HG02970 (cell line): ENCODE results near the gene IGF2R.
"Not testable (repeated sequence)": the region's sequence is repeated elsewhere in the genome, so short reads cannot be mapped to it uniquely, and the experiment has no call there.

ENCODE experiments used
- ATAC-seq: cut with Tn5 transposase; IDR thresholded peaks from one replicate; pipeline ENCODE4 v1.9.1; 2021; ENCODE audit warnings: mild to moderate bottlenecking, moderate library complexity, moderate number of reproducible peaks; ENCODE audit not compliant: unreplicated experiment, low FRiP score

Gene IGF2R

DNA sequence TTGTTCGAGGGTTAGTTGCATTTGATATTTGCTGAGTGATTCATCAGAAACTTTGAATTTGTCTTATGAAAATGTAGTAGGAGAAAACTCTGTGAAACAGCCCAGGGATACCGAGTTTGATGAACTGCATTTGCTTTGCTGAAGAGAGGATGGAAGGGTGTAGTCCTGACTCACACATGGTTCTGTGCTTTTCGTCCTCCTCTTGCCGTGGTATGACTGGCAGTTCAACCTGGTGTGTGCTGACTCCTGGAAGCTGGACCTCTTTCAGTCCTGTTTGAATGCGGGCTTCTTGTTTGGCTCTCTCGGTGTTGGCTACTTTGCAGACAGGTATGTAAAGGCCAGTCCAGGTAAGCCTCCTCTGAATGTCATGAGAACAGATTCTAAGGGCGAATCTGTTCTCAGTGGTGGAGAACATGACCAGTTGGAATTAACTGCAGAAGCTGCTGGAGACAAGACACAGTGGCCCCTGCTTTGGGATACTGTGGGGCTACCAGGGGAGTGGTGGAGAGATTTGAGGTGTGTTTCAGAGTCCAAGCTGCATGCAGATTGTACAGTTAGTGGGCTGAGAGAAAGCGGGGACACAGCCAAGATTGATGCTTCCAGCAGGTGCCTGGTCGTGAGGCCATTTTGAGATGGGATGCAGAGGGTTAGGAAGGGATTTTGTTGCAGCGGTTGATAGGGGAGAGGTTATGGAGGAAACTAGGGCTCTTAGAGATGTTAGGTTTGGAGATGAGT, 161.2 kb downstream of the IGF2R start:
- ATAC-seq: no peak

DNA sequence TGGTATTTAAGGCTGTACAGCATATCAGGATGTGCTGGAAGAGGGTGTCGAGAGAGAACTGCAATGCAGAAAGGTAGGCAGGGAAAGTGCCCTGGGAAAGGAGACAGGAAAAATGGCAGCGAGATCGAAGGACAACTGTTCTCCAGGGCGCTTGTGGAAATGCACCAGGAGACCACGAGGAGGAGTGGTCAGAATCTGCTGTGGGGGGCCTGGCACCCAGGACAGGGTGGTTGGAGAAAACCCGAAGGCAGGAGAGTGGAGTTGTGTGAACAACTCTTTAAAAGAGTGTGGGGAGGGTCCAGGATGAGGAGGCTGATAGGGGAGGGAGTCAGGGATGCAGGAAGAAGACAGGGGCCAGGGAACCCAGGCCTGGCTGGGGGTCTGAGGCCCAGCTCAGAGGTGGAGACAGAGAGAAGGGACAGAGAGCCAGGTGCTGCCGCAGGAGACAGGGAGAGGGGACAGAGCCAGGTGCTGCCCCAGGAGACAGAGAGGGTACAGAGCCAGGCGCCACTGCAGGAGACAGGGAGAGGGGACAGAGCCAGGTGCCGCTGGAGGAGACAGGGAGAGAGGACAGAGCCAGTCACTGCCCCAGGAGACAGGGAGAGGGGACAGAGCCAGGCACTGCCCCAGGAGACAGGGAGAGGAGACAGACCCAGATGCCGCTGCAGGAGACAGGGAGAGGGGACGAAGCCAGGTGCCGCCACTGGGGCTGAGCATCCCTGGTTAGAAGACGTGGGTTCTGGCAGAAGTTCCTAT, 162.0 kb downstream of the IGF2R start:
- ATAC-seq: no peak

DNA sequence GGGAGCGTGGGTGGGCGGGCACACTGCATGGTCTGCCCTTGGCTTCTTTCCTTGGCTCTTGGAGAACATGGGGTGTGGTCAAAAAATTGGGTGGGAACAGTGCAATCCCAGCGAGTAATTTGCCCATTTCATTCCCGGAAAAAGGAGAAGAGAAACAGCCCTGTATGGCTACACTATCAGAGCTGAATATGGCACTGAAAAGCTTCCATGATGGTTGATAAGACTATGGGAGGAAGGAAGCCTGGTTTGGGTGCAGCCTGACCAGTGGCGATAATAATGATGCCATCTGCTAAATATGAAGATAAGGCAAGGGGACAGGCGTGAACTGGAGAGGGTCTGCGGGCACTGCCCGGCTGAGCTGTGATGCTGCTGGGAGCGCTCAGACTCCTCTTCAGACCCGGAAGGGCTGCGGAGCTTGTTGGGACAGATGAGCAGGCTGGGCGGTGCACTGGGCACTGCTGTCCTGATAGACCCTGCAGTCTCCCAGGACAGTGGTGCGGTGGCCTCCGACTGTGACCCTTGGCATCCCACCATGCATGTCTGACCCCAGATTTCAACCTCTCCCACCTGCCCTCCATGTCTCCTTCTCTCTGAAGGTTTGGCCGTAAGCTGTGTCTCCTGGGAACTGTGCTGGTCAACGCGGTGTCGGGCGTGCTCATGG, 162.9 kb downstream of the IGF2R start:
- no peak for ATAC-seq

DNA sequence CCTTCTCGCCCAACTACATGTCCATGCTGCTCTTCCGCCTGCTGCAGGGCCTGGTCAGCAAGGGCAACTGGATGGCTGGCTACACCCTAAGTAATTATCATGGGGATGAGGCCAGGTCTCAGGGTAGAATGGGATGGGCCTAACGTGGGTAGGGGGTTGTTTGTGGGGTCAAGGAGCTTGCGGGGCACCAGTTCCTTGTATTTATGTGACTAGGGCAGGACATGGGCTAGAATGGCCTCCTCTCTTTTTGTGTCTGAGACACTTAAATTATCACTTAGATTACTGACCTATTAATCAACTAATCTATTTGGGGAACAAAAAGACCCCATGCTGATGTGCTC, 163.4 kb downstream of the IGF2R start:
- no peak for ATAC-seq

DNA sequence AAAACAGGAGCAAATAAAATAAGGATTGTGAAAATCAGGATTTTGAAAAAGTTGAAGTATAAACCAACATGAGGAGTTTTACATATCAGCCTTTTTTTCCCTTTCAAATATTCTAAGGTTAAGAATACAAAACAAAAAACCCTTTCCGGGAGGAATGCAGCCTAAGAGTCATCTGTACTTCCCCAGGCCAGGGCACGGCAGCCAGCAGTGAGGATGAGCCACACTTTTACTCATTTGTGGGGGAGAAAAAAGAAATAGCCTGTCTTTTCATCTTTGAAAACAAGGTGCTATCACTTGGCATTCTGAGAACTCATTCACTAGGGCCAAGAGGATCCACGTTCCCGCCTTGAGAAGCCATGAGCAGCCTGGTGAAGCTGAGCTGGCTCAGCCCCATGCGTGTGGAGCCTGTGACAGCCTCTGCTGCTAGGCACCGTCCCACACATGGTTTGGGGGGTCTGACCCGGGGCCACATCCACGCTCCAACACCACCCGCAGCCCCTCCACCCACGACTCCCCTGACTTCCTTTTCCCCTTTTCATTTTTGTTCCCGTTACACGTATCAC, 164.0 kb downstream of the IGF2R start:
- ATAC-seq: no peak

DNA sequence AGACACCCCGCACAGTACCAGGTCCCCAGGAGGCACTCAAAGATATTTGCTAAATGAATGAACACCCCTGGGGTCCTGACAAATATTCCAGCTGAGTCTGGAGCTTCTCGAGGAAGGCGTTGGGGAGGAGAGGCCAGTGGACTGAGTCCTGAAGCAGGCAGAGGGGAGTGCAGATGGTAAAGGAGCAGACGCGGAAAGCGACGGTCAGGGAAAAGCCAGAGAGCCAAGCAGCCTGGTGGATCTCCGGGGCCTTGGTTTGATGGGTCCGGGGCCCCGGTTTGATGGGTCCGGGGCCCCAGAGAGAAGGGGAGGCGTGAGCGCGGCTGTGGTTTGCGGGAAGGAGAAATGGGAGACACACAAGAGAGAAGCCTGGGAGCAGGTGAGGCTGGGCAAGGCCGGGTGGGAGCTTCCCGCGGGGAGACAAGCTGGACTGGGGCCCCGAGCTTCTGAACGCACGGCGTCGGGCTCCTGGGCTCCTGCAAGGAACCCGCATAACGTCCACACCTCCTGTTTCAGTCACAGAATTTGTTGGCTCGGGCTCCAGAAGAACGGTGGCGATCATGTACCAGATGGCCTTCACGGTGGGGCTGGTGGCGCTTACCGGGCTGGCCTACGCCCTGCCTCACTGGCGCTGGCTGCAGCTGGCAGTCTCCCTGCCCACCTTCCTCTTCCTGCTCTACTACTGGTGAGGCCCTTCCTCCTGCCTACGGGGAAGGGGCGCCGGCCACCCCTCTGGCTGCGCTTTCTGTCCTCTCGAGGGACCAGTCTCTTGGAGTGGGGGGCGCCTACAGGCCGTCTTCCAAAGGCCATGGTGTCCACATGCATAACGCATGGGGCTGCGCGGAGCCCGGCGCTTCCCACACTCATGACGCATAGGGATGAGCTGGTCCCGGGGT, 164.8 kb downstream of the IGF2R start:
- ATAC-seq: no peak

DNA sequence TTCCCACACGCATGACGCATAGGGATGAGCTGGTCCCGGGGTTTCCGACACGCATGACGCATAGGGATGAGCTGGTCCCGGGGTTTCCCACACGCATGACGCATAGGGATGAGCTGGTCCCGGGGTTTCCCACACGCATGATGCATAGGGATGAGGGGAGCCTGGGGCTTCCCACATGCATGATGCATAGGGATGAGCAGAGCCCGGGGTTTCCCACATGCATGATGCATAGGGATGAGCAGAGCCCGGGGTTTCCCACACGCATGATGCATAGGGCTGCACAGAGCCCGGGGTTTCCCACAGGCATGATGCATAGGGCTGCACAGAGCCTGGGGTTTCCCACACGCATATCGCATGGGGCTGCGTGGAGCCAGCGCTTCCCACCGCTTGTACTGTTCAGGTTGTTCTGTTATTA, 165.5 kb downstream of the IGF2R start:
- ATAC-seq: not testable (repeated sequence)

DNA sequence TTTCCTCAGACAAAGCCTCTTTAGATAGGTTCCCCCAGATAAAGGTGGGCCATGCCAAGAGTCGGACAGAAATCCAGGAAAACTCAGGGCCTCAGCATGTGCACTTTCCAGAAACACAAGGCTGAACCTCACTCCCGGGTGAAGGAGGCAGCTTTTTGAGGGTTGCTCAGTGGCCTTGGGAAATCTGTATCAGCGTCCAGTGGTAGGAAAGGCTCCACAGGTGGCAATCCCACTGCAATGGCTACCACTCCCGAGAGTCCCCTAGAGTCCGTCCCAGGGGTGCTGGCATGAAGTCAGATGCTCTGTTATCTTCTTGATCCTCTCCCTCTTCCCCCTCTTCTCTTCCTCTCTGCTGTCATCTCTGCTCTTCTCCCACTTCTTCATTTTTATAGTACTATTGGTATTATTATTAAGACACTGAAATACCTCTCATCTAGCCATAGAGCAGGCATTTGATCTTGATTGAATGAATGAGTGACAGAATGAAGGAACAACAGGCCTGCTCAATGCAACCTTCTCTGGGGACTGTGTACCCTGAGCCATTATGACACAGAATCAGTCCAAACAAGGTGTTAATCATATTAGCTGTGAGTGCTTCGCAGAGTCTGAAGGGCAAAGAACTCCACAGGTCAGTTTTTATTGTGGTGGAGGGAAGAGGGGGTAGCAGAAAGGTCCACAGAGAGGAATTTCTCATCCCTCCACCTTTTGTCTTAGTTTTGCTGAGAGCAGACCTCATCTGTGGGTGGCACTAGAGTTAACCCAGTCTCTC, 166.1 kb downstream of the IGF2R start:
- no peak for ATAC-seq

DNA sequence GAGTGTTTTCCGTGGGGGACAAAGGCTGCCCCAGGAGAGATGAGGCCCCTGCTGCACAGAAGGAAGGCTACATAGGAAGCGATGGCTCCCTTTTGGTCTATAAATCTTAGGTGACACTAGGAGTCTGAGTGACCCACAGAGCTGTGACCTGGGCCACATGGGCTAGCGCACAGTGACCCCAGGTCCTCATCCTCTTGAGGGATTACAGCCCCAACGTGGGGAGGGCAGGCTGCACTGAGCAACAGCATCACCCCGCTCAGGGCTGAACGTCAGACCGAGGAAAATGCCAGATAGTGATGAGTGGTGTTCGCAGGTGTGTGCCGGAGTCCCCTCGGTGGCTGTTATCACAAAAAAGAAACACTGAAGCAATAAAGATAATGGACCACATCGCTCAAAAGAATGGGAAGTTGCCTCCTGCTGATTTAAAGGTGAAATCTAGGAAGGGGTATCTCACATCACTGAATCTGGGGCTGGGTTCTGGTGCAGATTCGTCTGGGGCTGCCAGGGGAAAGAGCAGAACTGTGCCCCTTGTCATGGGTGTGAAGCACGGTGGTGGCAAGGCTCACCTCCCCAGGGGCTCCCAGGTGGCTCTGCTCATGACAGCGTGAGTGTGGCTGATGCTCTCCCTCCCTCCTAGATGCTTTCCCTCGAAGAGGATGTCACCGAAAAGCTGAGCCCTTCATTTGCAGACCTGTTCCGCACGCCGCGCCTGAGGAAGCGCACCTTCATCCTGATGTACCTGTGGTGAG, 167.2 kb downstream of the IGF2R start:
- no peak for ATAC-seq

DNA sequence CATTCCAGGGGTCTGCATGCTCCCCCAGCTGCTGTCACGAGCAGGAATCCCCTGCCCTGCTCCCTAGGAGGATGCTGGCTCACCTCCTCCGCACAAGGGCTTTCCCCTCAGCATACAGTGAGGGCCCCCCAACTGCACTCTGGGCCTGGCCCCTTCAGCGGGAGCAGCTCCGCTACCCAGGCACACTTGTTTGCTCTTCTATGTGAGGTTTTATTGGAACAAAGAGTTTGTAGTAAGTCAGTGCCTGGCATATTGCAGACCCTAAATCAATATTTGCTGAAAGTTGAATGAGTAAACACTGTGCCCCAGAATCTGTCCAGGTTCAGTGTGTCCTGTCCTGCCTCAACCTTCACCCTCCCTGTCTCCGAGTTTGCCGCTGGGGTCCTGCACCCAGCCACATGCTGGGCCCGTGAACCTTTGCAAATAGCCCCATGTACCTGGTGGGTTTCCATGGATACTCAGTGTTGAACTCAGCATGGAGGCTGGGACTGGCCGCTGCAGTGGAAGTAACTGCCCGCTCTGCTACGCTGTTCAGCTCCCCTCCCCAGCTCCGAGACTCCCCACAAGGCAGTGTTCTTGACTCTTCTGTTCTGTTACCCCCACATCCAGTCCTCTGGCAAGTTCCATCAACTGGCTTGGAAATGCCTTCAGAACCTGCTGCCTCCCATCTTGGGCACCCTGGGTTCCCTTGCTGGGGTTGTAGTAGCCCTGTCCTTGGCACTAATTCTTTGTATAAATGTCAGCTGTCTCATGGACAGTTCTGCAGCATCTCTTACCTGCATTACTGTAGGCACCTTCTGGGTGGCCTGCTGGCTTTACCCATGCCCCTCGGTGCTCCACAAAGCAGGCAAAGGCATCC, 168.5 kb downstream of the IGF2R start:
- ATAC-seq: no peak

DNA sequence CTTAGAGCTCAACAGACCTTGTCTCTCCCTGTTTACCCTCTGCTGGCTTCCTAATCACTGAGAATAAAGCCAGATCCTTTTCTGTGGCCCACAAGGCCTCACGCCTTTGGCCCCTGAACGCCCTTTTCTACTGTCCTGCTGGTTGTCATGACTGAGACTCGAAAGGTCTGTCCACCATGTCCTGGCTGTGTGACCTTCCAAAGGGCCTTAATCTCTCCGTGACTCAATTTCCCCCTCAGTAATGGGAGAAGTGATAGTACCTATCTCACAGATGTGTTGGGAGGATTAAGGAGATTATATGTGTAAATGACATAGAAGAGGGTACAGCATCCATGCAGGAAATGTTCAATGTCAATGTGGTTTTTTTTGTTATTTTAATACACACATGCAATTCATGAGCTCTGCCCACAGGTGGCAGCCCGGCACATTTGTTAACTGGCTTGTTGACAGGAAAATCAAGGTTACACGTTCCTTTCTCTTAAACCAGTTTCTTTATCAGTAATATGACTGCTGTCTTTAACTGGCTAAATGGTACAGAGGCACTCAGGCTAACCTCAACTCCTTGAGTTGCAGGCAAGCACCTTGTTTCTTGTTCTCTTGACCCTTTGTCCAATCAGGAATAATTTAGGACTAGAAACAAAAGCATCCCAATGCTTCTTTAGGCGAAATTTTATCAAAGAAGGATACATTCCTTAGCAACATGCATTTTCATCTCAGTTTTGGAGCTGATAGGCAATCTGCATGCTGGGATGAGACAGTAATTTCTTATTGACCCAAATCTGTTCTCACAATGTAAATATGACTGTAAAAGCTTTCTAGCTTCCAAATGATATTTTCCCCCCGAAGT, 169.3 kb downstream of the IGF2R start:
- no peak for ATAC-seq

DNA sequence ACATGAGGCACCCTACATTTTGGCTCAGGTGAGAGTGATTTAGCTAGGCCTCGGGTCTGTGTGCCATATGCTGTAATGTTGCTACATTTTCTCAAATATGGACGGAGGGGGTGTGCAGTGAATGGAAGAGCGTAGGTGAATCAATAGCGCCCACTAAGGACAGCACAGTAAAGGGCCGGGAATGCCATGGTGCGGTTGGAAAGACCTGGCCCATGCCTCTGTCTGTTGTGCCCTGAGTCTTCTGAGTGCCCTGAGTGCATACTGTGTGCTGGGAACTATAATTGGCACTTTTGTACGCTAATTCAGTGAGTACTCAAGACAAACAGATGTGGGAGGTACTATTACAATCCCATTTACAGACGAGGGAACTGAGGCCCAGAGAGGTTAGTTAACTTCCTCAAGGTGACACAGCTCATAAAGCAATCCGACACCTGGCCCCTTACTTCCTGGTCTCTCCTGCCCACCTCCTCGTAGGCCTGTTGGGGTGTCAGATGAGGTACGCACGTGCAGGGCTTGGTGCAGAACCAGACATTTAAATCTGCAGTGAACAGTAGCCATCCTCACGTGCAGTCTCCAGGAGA, 170.0 kb downstream of the IGF2R start:
- no peak for ATAC-seq

DNA sequence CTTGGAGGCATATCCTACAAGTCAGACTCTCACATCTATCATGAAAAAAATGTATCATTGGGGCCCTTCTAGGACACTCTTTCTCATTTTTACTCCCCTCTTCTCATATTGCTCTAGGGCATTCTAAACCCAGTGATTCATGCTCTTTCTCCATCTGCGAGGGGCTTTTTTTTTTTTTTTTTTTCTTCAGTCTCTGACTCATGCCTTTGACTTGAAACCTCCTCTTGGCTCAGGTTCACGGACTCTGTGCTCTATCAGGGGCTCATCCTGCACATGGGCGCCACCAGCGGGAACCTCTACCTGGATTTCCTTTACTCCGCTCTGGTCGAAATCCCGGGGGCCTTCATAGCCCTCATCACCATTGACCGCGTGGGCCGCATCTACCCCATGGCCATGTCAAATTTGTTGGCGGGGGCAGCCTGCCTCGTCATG, 170.6 kb downstream of the IGF2R start:
- ATAC-seq: no peak

DNA sequence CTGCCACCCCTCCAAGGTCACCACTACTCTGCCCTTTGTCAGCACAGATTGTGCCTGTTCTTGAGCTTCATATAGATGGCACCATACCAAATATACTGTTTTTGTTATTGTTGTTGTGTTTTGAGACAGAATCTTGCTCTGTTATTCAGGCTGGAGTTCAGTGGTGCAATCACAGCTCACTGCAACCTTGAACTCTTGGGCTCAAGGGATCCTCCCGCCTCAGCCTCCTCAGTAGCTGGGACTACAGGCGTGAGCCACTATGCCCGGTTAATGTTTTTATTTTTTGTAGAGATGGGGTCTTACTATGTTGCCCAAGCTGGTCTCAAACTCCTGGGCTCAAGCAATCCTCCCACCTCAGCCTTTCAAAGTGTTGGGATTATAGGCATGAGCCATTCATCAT, 171.6 kb downstream of the IGF2R start:
- ATAC-seq: not testable (repeated sequence)

DNA sequence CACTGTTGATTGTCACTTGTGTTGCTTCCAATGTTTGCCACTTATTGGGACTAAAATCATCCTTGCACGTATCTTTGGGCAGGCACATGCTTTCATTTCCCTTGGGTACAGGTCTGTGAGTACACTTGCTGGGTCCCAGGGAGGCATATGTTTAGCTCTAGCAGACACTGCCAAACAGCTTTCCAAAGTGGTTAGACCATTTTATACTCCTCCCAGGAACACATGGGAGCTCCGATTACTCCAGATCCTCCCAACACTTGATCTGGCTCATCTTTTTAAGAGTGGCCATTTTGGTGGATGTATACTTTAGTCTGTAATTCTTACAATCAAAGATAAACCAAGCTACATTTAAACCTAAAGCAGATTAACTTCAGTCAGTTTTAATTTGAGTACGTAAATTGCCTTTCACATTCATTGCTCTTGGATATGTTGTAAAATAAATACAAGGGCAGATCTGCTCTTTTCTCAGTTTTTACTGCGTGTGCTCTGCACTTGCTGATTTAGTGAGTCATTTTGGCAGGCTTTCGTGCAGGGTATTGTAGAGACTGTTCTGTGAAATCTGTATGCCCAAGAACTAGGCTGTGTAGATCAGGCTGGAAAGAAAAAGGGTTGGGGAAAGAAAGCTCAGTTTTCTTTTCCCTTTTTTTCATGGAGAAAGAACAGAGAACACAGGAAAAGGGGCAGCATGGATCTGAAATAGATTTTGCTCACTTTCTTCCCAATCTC, 172.3 kb downstream of the IGF2R start:
- ATAC-seq: no peak

DNA sequence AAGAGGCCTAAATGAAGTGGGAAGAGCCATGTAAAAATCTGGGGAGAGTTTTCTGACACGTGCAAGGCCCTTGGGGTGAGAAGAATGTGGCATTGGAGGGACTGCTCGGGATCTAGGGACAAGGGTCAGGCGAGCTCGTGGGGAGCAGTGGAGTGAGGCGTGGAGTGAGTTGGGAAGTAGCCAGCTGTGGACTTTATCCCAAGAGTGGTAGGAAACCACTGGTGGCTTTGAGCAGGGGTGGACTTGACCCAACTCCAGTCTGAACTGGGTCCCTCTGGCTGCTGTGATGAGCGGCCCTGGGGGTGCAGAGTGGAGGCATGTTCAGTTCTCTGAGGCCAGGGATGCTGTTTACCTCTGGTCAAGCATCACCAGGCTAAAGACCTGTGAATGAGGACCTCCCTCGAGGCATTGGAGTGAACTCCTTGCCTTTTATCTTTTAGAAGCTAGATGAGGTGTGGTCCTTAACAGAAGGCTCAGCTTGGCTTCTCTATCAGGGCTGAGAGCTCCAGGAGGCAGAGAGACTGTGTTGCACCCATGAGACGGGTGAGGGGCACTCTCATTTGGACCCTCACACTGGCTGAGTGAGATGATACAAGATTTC, 173.3 kb downstream of the IGF2R start:
- no peak for ATAC-seq
